Duodenal mucosa (tissue), 2 donors: ENCODE results near the gene CTBP2.
A peak's percentile ranks its signal among the peaks of the same experiment; 100 is the strongest.
"Not testable (repeated sequence)": the region's sequence is repeated elsewhere in the genome, so short reads cannot be mapped to it uniquely, and the experiment has no call there.

Source experiments
- H3K27ac ChIP-seq: one replicate; pipeline ENCODE4 v1.7.0; 2013; ENCODE audit warnings: low read depth, low read length
- H3K27me3 ChIP-seq, 2 donors: one replicate each; pipeline ENCODE4 v1.7.0; 2013; ENCODE audit warnings: low read length in 2 of 2, control low read depth in 1 of 2; ENCODE audit not compliant: insufficient read depth in 2 of 2, control insufficient read depth in 1 of 2
- H3K36me3 ChIP-seq, 2 donors: one replicate each; pipeline ENCODE4 v1.7.0; 2013; ENCODE audit warnings: low read length in 2 of 2, control low read depth in 1 of 2; ENCODE audit not compliant: insufficient read depth in 2 of 2, control insufficient read depth in 1 of 2
- H3K4me1 ChIP-seq, 2 donors: one replicate each; pipeline ENCODE4 v1.7.0; 2013; ENCODE audit warnings: low read length in 2 of 2, control low read depth in 1 of 2; ENCODE audit not compliant: insufficient read depth in 2 of 2, control insufficient read depth in 1 of 2
- H3K4me3 ChIP-seq, 2 donors: one replicate each; pipeline ENCODE4 v1.7.0; 2013; ENCODE audit warnings: low read length in 2 of 2, low read depth in 1 of 2
- H3K9ac ChIP-seq, 2 donors: one replicate each; pipeline ENCODE4 v1.7.0; 2013; ENCODE audit warnings: low read length in 2 of 2, low read depth in 1 of 2
- H3K9me3 ChIP-seq, 2 donors: one replicate each; pipeline ENCODE4 v1.7.0; 2013; ENCODE audit warnings: low read length in 2 of 2, control low read depth in 1 of 2; ENCODE audit not compliant: control insufficient read depth in 1 of 2

CTBP2 gene

DNA sequence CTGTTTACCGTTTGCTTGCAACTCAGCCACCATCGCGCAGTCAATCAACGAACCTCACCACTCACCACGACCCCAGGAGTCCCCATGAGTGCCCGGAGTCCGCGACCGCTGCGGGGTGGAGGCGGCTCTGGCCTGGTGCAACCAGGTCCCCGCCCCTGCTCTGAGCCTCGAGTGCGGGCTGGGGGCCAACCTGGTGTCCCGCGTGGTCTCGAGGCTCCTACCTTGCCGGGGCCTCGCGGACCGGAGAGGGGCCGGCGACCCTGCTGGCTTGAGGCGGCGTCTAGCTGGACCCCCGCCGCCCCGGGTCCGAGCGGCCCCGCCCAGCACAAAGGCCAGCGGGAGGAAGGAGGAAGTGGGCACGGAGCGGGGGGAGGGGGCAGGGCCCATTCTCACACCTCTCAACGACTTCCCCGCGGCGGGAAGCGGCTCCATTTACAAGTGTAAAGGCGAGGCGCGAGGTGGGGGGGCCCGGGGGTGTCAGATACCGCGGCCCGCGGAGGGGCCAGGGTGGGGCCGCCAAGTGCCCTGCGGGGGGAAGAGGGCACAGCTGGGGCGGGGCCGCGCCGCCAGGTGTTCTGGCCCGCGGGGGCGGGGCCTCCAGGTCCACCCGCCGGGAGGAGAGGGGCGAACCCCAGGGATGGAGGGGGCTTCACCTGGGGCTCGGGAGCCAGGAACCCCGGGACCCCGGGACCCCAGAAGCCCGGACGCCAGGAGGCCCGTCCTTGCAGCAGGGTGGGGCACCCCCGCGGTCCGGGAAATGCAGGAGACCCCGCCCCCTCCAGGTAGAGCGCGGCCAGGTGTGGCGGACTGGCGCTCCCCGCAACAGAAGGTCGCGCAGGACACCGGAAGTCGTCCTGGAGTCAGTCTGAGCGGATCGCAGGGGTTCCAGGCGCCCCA lies 8.6 kb downstream of the CTBP2 start:
- H3K4me3 ChIP-seq, result peak overlapping the region; percentile 23 to 38
- no peaks in the 10 kb centered on the region for H3K36me3 ChIP-seq
- H3K27me3 ChIP-seq, result no peaks in the 10 kb centered on the region
- H3K4me1 ChIP-seq, result peaks cover 86 to 88% of the 10 kb centered on the region in 2 donors
- H3K27ac ChIP-seq, result peak overlapping the region; percentile 71
- peak overlapping the region; percentile 52 to 55 for H3K9ac ChIP-seq
- no peaks in the 10 kb centered on the region for H3K9me3 ChIP-seq

DNA sequence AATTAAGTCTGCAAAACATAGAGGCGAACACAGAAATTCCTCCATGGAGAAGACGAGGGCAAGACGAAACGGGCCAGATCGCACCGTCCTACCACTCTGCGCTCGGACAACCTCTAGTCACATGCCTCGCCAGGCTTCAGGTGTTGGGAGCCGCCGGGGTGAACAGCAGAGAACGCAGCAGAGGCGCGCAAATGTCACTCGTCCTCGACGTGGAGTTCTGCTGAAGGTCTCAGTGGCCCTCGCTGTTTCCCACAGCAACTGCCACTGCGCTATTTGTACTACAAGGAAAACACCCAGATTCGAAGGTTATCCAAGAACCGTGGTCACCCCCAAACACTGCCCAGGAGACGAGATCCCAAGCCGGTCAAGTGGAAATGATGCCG lies 9.2 kb downstream of the CTBP2 start:
- Histone ChIP-seq H3K36me3 (no peaks in the 10 kb centered on the region), H3K9me3 (no peaks in the 10 kb centered on the region), H3K27ac (peak overlapping the region; percentile 71), H3K4me1 (peaks cover 86 to 87% of the 10 kb centered on the region in 2 donors), H3K4me3 (peak overlapping the region; percentile 23 to 30), H3K27me3 (no peaks in the 10 kb centered on the region), H3K9ac (peak overlapping the region in 1 of 2 donors; percentile 52)

DNA sequence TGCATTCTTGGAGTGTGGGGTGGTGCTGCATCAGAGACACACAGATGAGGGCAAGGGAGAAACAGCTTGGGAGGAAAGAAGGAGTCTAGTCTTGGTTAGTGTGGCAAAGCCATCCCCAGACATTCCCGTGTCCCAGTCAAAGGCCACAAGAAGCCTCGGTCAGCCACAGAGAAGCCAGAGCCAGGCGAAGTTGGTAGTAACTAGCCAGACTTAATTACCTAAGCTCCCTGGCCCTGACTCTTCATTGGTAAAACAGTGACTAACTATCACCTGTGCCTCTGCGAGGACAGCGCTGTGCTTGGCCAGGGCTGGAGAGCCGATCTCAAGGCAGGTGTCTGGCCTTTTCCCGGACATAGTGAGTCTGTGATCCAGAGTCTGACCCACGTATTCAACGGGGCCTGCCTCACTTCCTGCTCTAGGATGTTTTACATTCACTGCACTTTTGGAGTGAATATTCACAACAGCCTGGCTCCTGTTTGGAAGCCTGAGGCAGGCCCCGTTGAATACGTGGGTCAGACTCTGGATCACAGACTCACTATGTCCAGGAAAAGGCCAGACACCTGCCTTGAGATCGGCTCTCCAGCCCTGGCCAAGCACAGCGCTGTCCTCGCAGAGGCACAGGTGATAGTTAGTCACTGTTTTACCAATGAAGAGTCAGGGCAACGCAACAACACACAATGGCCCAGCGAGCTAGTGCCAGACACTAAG lies 9.8 kb downstream of the CTBP2 start:
- Histone ChIP-seq H3K27ac (peak overlapping the region; percentile 71), H3K4me3 (peak overlapping the region in 1 of 2 donors; percentile 39), H3K9ac (peak overlapping the region; percentile 39 to 52), H3K4me1 (peaks cover 84 to 85% of the 10 kb centered on the region in 2 donors)
- not testable (repeated sequence) for H3K9me3 ChIP-seq, H3K27me3 ChIP-seq, H3K36me3 ChIP-seq

GRCh38 chr10:125149680-125150047 lies 10.7 kb downstream of the CTBP2 start:
- Histone ChIP-seq H3K27me3 (no peaks in the 10 kb centered on the region), H3K27ac (peak overlapping the region; percentile 40), H3K4me1 (peaks cover 85 to 86% of the 10 kb centered on the region in 2 donors), H3K9me3 (no peaks in the 10 kb centered on the region), H3K36me3 (no peaks in the 10 kb centered on the region), H3K9ac (peak overlapping the region; percentile 43 to 52), H3K4me3 (peak overlapping the region; percentile 39 to 42)

DNA sequence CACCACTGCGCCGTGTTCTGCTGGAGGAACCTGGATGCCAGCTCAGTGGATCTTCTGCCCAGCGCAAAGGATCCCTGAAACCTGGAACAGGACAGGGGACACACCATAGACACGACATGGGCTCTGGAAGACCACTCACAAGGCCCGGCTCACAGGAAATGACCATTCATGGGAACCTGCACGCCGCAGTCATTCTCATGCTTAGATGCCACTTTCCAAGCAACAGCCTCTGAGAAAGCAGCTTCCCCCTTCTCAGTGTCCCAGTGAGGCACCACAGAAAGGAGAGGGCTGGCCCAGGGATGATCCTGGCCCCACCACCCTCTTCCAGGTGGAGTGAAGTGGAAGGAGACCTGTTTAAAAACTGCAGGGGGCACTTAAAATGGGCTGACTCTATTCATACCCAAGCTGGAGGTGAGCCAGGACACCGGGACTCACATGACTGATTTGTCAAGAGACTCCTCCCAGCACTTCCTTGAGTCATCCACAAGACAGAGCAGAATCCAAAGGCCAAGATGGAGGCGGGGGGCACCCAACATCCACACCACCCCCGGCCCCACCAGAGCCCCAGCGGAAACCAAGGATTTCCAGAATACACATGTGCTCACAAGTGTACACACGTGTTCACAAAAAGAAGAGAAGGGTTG lies 11.2 kb downstream of the CTBP2 start:
- Histone ChIP-seq H3K27ac (peak overlapping the region; percentile 40), H3K27me3 (no peaks in the 10 kb centered on the region), H3K9ac (peak overlapping the region; percentile 43 to 52), H3K9me3 (no peaks in the 10 kb centered on the region), H3K4me3 (peak overlapping the region; percentile 39 to 42), H3K4me1 (peaks cover 85% of the 10 kb centered on the region in 2 donors), H3K36me3 (no peaks in the 10 kb centered on the region)

DNA sequence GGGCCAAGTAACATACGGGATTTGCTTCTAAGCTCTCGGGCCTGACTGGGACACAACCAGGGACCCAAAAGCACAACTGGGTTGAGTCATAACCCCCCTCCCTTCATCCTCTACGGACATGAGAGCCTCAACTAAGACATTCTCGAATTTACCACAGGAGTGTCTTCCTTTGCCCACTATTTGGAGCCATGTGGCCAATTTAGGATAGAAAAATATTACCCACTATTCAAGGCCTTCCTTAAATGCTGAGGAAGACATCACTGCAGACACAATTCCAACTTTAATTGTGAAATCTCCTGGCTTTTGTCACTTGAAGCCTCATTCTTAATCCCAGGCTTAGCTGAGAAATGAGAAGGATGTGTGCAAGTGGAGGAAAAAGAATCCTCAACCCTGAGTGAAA lies 11.8 kb downstream of the CTBP2 start:
- Histone ChIP-seq H3K4me1 (peaks cover 79 to 84% of the 10 kb centered on the region in 2 donors), H3K36me3 (no peaks in the 10 kb centered on the region), H3K27ac (peak overlapping the region; percentile 27), H3K27me3 (no peaks in the 10 kb centered on the region), H3K9ac (peak overlapping the region; percentile 55 to 56), H3K9me3 (no peaks in the 10 kb centered on the region), H3K4me3 (peak overlapping the region in 1 of 2 donors; percentile 35)

- H3K4me3 ChIP-seq, result peak overlapping the region; percentile 12 to 35
- H3K27ac ChIP-seq, result peak overlapping the region; percentile 81
- no peaks in the 10 kb centered on the region for H3K9me3 ChIP-seq
- no peaks in the 10 kb centered on the region for H3K27me3 ChIP-seq
- peaks cover 74 to 79% of the 10 kb centered on the region in 2 donors for H3K4me1 ChIP-seq
- peak overlapping the region; percentile 55 to 56 for H3K9ac ChIP-seq
- H3K36me3 ChIP-seq, result no peaks in the 10 kb centered on the region
Observed at GRCh38 chr10:125147971-125148439, 12.4 kb downstream of the CTBP2 start.

GRCh38 chr10:125146791-125147579 lies 13.4 kb downstream of the CTBP2 start:
- peak overlapping the region; percentile 81 for H3K27ac ChIP-seq

DNA sequence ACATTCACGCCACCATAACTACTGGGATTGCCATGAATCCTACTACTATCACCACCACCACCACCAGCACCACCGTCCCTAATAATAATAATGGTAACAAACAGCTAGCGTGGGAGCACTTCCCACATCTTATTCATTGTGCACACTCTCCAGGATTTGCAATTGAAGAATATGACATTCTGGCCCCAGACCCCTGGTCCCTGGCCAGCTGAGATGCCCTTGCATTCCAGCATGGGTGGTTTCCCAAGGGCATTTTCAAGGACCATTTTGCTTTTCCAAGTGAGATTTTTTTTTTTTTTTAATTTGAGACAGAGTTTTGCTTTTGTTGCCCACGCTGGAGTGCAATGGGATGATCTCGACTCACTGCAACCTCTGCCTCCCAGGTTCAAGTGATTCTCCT lies 14.7 kb downstream of the CTBP2 start:
- H3K4me1 ChIP-seq, result peaks cover 61 to 66% of the 10 kb centered on the region in 2 donors

More at GRCh38 chr10:125146791-125147579, 13.4 kb downstream of the CTBP2 start:
- Histone ChIP-seq H3K9me3 (no peaks in the 10 kb centered on the region), H3K27me3 (no peaks in the 10 kb centered on the region), H3K36me3 (peaks cover under 1 to 1% of the 10 kb centered on the region in 2 donors), H3K9ac (peak overlapping the region in 1 of 2 donors; percentile 55), H3K4me1 (peaks cover 66 to 75% of the 10 kb centered on the region in 2 donors), H3K4me3 (peak overlapping the region in 1 of 2 donors; percentile 35)

More for the DNA sequence above, 14.7 kb downstream of the CTBP2 start:
- no peak overlapping the region for H3K27ac ChIP-seq
- H3K9ac ChIP-seq, result no peak overlapping the region
- H3K4me3 ChIP-seq, result no peak overlapping the region
- H3K36me3 ChIP-seq, result peaks cover 3 to 7% of the 10 kb centered on the region in 2 donors
- no peaks in the 10 kb centered on the region for H3K27me3 ChIP-seq
- H3K9me3 ChIP-seq, result no peaks in the 10 kb centered on the region
